Chondrocyte (in vitro differentiated cells): ENCODE measurements around the gene PSME3. TPM values are rescaled to one million over a fixed set of nuclear protein-coding genes. Genes with fewer than 3 reads are reported as not detected.

Experiments used
- DNase-seq: peaks from one replicate; pipeline ENCODE4 v3.0.0; 2021; ENCODE audit warnings: mixed read lengths, low spot score
- H3K27ac Mint-ChIP-seq: one replicate; pipeline ENCODE4 v1.8.0; 2021; ENCODE audit warnings: mild to moderate bottlenecking, moderate library complexity, mixed read lengths; ENCODE audit not compliant: unreplicated experiment
- H3K27me3 Mint-ChIP-seq: 2 replicates; pipeline ENCODE4 v1.8.0; 2021; ENCODE audit warnings: low read depth, mixed read lengths
- H3K36me3 Mint-ChIP-seq: 2 replicates; pipeline ENCODE4 v1.8.0; 2021; ENCODE audit warnings: low read depth, mixed read lengths
- H3K4me1 Mint-ChIP-seq: 2 replicates; pipeline ENCODE4 v1.8.0; 2021; ENCODE audit warnings: low read depth, mild to moderate bottlenecking, mixed read lengths
- H3K4me3 Mint-ChIP-seq: one replicate; pipeline ENCODE4 v1.8.0; 2021; ENCODE audit warnings: mild to moderate bottlenecking, moderate library complexity, mixed read lengths; ENCODE audit not compliant: unreplicated experiment
- H3K9me3 Mint-ChIP-seq: 2 replicates; pipeline ENCODE4 v1.8.0; 2021; ENCODE audit warnings: low read depth, mixed read lengths
- CTCF ChIP-seq: fragments of 200-600 bp; sonication (generic); IDR thresholded peaks from 2 replicates; pipeline ENCODE4 v1.5.0; 2021; ENCODE audit warnings: antibody characterized with exemption, mild to moderate bottlenecking, moderate library complexity
- total RNA-seq: library from RNA; stranded (reverse); gene quantifications from 3 replicates; pipeline ENCODE4 v1.2.1, GENCODE V29; 2021

Gene PSME3
- total RNA-seq, 1 donor from 2014 or later, result 111 TPM

DNA sequence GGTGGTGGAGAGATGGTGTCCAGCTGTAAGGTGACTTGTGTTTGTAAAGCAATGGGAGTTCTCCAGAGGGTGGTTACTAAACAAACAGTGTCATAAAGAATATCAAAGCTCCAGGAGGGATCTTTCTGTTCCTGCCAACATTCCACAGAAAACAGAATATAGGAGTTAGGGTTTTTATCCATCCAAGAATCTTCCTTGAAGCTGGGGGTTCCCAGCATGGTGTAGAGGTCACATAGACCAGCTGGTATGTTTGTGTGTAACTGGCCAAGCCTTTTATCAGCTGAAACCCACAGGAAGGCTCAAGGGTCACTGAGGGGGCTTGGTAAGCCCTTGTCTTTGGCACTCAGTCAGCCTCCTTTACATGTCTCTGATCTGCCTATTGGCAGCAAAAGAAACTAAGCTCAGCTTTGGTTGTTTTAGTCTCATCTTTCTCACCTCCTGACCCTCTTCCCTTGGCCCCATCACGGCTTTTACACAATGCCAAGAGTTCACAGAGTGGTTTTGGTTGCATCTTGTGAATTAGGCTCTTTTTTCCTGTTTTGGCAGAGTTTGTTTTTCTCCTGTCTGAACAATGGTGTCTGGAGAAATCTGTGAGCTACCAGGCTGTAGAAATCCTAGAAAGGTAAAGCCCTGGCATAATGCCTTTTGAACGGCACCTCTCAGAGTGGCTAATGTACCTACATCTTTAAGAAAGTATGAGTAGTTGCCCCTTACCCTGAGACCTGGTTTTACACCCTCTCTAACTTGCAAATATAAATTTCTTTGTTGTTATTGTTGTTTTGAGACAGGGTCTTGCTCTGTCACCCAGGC is 29.9 kb upstream of the PSME3 start:
- no peaks in the 10 kb centered on the region for H3K9me3 Mint-ChIP-seq
- H3K27ac Mint-ChIP-seq, result no peak overlapping the region
- DNase-seq, result no peak
- no peak overlapping the region for H3K4me3 Mint-ChIP-seq
- no peaks in the 10 kb centered on the region for H3K36me3 Mint-ChIP-seq
- no peak for TF ChIP-seq CTCF
- no peaks in the 10 kb centered on the region for H3K27me3 Mint-ChIP-seq
- peaks cover 14% of the 10 kb centered on the region for H3K4me1 Mint-ChIP-seq

- H3K4me1 Mint-ChIP-seq, result peaks cover 7% of the 10 kb centered on the region
- H3K9me3 Mint-ChIP-seq, result no peaks in the 10 kb centered on the region
- peaks cover 8% of the 10 kb centered on the region for H3K36me3 Mint-ChIP-seq
- DNase-seq, result no peak
- H3K27me3 Mint-ChIP-seq, result no peaks in the 10 kb centered on the region
- no peak overlapping the region for H3K4me3 Mint-ChIP-seq
- TF ChIP-seq CTCF, result no peak
- no peak overlapping the region for H3K27ac Mint-ChIP-seq
Measured at GRCh38 chr17:42804918-42805367, 28.3 kb upstream of the PSME3 start.

- no peaks in the 10 kb centered on the region for H3K27me3 Mint-ChIP-seq
- peaks cover 7% of the 10 kb centered on the region for H3K4me1 Mint-ChIP-seq
- H3K36me3 Mint-ChIP-seq, result peaks cover 16% of the 10 kb centered on the region
- H3K4me3 Mint-ChIP-seq, result no peak overlapping the region
- TF ChIP-seq CTCF, result no peak
- DNase-seq, result no peak
- H3K9me3 Mint-ChIP-seq, result no peaks in the 10 kb centered on the region
- H3K27ac Mint-ChIP-seq, result no peak overlapping the region
Measured at GRCh38 chr17:42806249-42806648, 26.9 kb upstream of the PSME3 start.

- Mint-ChIP-seq H3K27me3 (no peaks in the 10 kb centered on the region), H3K36me3 (peaks cover 27% of the 10 kb centered on the region)
Measured at GRCh38 chr17:42809250-42809649, 23.9 kb upstream of the PSME3 start.

More at GRCh38 chr17:42809250-42809649, 23.9 kb upstream of the PSME3 start:
- no peak for TF ChIP-seq CTCF
- H3K9me3 Mint-ChIP-seq, result no peaks in the 10 kb centered on the region
- no peak overlapping the region for H3K4me3 Mint-ChIP-seq
- no peaks in the 10 kb centered on the region for H3K4me1 Mint-ChIP-seq
- DNase-seq, result no peak
- no peak overlapping the region for H3K27ac Mint-ChIP-seq
